ENCODE data around the gene AK9. TPM values are rescaled to one million over a fixed set of nuclear protein-coding genes. Genes with fewer than 3 reads are reported as not detected.

The AK9 gene
- total and polyA plus RNA-seq, 9 of the 15 experiments (the other 6 are each of a cell fraction or from before 2014, with no cell fraction given): 0.59 to 1.9 (median 1.2) TPM

GRCh38 chr6:109507490-109508072 is 183.4 kb downstream of the AK9 start (continued):
- TF ChIP-seq ZBTB26 (CRISPR knock-in tag; IDR thresholded peaks at IDR 0.05) (no peak), BHLHE40 (IDR thresholded peaks at IDR 0.05; ENCODE audit: low read length) (no peak)

GRCh38 chr6:109506841-109507240 is 184.2 kb downstream of the AK9 start:
- Histone ChIP-seq H3K4me3 (no peak overlapping the region), H3K27ac (ENCODE audit: extremely low read depth, low read depth, low read length) (no peak overlapping the region), H3K27me3 (ENCODE audit: control insufficient read depth in 2 of 2, insufficient read depth in 2 of 2, low read length in 2 of 2) (peaks cover 9 to 21% of the 10 kb centered on the region in 2 experiments; a peak in 4 of 5 replicates), H3K4me1 (replicated peaks in 1 of 2; ENCODE audit: control insufficient read depth in 2 of 2, insufficient read depth in 2 of 2, low read length in 2 of 2) (no peaks in the 10 kb centered on the region), H3K36me3 (ENCODE audit: control insufficient read depth, insufficient read depth, low read length) (no peaks in the 10 kb centered on the region), H3K9me3 (replicated peaks; ENCODE audit: control insufficient read depth, insufficient read depth, low read depth, low read length) (no peaks in the 10 kb centered on the region), H3K9ac (ENCODE audit: insufficient read depth in 1 of 2, low read depth in 2 of 2, low read length in 2 of 2) (no peak overlapping the region), H3K79me2 (ENCODE audit: control insufficient read depth, insufficient read depth, low read length) (no peaks in the 10 kb centered on the region), H4K20me1 (replicated peaks; ENCODE audit: control insufficient read depth, insufficient read depth, low read length) (no peaks in the 10 kb centered on the region), H3K9me1 (ENCODE audit: control insufficient read depth, insufficient read depth, low read length) (no peaks in the 10 kb centered on the region), H2AFZ (ENCODE audit: low read depth, low read length) (no peak overlapping the region), H3K4me2 (ENCODE audit: insufficient read depth, low read length) (no peak overlapping the region)
- ChIA-PET POLR2A (interaction anchor here (1.1 to 1.7 kb wide), 5 partner anchors 9 to 22 kb away, joined by 4 to 7 read pairs (median 5); no protein-coding TSS in a partner anchor), CTCF (ENCODE audit: low intra/inter-chr PET ratio) (no interaction called here)
- WGBS (ENCODE audit: insufficient coverage, low coverage, missing lambda C conversion rate): 2% methylated on average over 2 of the region's 2 CpGs
- BruUV-seq (replicated peaks): no TSS peak
- intact Hi-C loops (cut with micrococcal nuclease) (no loop called here), in situ Hi-C loops (cut with MboI) (no loop called here)
- ATAC-seq (no peak), FAIRE-seq (no peak), DNase-seq (ENCODE audit: extremely low read depth in 1 of 4, low spot score in 3 of 4) (no peak)
- no peak for TF ChIP-seq FOXM1 (IDR thresholded peaks at IDR 0.05; ENCODE audit: low read depth)
- no peak for TF ChIP-seq FOXM1 (CRISPR knock-in tag; IDR thresholded peaks at IDR 0.05; ENCODE audit: low read depth)
- TF ChIP-seq BCOR (IDR thresholded peaks at IDR 0.05): no peak
- TF ChIP-seq GATAD2A (IDR thresholded peaks at IDR 0.05): no peak
- TF ChIP-seq PATZ1 (CRISPR knock-in tag; IDR thresholded peaks at IDR 0.05; ENCODE audit: borderline replicate concordance): no peak
- TF ChIP-seq STAG1 (CRISPR knock-in tag; IDR thresholded peaks at IDR 0.05; ENCODE audit: borderline replicate concordance): no peak
- no peak for TF ChIP-seq ZNF318 (IDR thresholded peaks at IDR 0.05; ENCODE audit: borderline replicate concordance in 1 of 2, low read depth in 1 of 2)

All from K562 (cell line).